Lower leg skin (tissue), 4 donors: ENCODE results near the gene MAP3K14. TPM values are rescaled to one million over a fixed set of nuclear protein-coding genes. Genes with fewer than 3 reads are reported as not detected.

Experiments
- DNase-seq, 2 donors: peaks; one replicate each; pipeline ENCODE4 v3.0.0-alpha.2; 2019; ENCODE audit warnings: low spot score in 2 of 2
- H3K4me3 ChIP-seq: fragments of 200-600 bp; sonication (generic); 2 replicates; pipeline ENCODE4 v1.5.1; 2017; ENCODE audit warnings: mild to moderate bottlenecking, low read depth; ENCODE audit not compliant: poor library complexity, severe bottlenecking
- POLR2A ChIP-seq, 2 donors: fragments of 450-650 bp; IDR thresholded peaks; one replicate each; pipeline ENCODE4 v1.6.1; 2016 to 2017; ENCODE audit warnings: antibody characterized with exemption in 2 of 2, mild to moderate bottlenecking in 1 of 2, moderate library complexity in 1 of 2
- WGBS, 2 donors: methylation state at CpG; one replicate each; pipeline ENCODE4 v1.1.5; 2018; 5-methylcytosine and 5-hydroxymethylcytosine counted together
- intact Hi-C: fragments of 100-400 bp; cut with DNase I; formaldehyde crosslinking; loops from one replicate; pipeline ENCODE4 v1.15.0; 2023; ENCODE audit warnings: low total_unique reads
- total RNA-seq, 4 donors: library from RNA; depleted of rRNA; stranded (reverse); fragments of >200 nt; gene quantifications; one replicate each; pipeline ENCODE4 v1.1.0, GENCODE V29; 2016
- TF ChIP-seq, protein P1 (sequence below), 3 donors: fragments of 450-650 bp; IDR thresholded peaks; one replicate each; pipeline ENCODE4 v1.5.1; 2016; ENCODE audit warnings: antibody characterized with exemption in 3 of 3, mild to moderate bottlenecking in 3 of 3, moderate library complexity in 2 of 3

MAP3K14 gene
- total RNA-seq, 4 donors from 2014 or later = 8.1 to 13.0 (median 11.0) TPM

- intact Hi-C loops = no loop called here
- DNase-seq = no peak
- WGBS, 2 donors = 89 to 90% methylated on average over 4 of the region's 4 CpGs
- H3K4me3 ChIP-seq = no peak overlapping the region
- TF ChIP-seq, protein P1, sequence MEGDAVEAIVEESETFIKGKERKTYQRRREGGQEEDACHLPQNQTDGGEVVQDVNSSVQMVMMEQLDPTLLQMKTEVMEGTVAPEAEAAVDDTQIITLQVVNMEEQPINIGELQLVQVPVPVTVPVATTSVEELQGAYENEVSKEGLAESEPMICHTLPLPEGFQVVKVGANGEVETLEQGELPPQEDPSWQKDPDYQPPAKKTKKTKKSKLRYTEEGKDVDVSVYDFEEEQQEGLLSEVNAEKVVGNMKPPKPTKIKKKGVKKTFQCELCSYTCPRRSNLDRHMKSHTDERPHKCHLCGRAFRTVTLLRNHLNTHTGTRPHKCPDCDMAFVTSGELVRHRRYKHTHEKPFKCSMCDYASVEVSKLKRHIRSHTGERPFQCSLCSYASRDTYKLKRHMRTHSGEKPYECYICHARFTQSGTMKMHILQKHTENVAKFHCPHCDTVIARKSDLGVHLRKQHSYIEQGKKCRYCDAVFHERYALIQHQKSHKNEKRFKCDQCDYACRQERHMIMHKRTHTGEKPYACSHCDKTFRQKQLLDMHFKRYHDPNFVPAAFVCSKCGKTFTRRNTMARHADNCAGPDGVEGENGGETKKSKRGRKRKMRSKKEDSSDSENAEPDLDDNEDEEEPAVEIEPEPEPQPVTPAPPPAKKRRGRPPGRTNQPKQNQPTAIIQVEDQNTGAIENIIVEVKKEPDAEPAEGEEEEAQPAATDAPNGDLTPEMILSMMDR (IDR thresholded peaks at IDR 0.05) = no peak
- TF ChIP-seq POLR2A (IDR thresholded peaks at IDR 0.05) = no peak
Measured at GRCh38 chr17:45301674-45302073, 15.1 kb downstream of the MAP3K14 start.

- intact Hi-C loops = no loop called here
- no peak overlapping the region for H3K4me3 ChIP-seq
- TF ChIP-seq, protein P1 (IDR thresholded peaks at IDR 0.05) = no peak
- TF ChIP-seq POLR2A (IDR thresholded peaks at IDR 0.05) = no peak
- DNase-seq = no peak
- 91 to 93% methylated on average over 7 of the region's 7 CpGs for WGBS, 2 donors
Measured at GRCh38 chr17:45300060-45300751, 16.6 kb downstream of the MAP3K14 start.

DNA sequence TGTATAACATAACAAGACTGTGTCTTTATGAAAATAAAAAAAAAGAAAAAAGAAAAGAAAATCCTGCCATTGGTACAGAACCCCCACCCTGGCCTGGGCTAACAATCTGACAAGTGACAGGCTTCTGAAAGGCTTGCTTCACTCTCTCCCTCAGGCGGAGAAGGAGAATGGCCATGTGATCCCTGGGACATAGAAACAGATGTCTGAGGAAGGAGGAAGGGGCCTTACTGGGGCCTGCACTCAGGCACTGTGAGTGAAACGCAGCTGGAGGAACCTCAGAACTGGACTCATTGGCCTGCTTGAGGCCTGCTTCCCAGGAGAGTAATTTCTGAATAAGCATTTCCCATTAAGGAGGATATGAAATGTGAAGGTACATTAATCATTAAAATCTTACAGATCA lies 17.5 kb downstream of the MAP3K14 start:
- H3K4me3 ChIP-seq = no peak overlapping the region
- intact Hi-C loops = no loop called here
- WGBS, 2 donors = 50 to 51% methylated on average over 2 of the region's 2 CpGs
- TF ChIP-seq POLR2A (IDR thresholded peaks at IDR 0.05) = no peak
- TF ChIP-seq, protein P1 (IDR thresholded peaks at IDR 0.05) = no peak
- DNase-seq = no peak

DNA sequence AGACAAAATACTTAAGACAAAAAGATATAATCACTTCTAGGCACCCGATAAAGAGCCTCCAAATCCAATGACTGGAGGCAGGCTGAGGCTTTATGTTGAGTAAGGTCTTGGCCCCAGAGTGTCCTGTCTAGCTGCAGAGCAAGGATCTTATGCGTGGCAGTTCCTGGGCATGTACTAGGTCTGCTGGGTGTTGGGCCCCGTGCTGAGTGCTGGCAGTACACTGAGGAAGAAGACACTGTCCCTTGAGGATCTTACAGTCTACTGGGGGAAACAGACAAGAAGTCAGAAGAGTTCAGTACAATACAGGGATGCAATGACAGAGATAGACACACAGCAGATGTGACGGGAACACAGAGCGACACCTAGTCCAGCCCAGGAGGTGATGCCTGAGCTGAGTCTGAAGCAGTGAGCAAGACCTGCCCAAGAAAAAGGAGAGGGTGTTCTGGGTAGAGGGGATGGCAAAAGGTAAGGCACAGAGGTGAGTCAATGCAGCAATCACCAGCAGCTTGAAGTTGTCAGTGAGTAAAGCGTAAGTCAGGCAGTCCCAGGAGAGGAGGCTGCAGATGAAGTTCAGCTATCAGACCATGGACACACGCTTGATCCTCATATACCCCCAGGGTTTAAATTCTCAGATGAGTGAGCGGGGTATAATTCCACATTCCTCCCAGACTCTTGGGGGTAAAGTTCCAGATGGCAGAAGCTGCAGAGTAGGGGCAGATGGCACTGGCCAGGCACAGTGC lies 18.1 kb downstream of the MAP3K14 start:
- no peak overlapping the region for H3K4me3 ChIP-seq
- no peak for DNase-seq
- TF ChIP-seq, protein P1 (IDR thresholded peaks at IDR 0.05) = no peak
- no peak for TF ChIP-seq POLR2A (IDR thresholded peaks at IDR 0.05)
- WGBS, 2 donors = 62 to 66% methylated on average over 8 of the region's 8 CpGs
- intact Hi-C loops = no loop called here

DNA sequence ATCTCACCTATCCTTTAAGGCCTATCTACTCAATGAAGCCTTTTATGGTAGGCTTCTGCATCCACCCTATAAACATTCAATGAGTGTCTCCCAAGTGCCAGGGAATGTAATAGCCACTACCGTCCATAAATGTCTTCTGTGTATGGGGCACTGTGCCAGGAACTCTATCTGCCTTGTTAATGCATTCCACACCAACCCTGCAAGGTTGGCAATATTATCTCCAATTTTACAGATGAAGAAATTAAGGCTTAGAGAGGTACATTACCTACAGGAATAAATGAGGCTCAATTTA lies 20.0 kb downstream of the MAP3K14 start:
- TF ChIP-seq, protein P1 (IDR thresholded peaks at IDR 0.05) = no peak
- no peak for TF ChIP-seq POLR2A (IDR thresholded peaks at IDR 0.05)
- DNase-seq = no peak
- intact Hi-C loops = no loop called here
- H3K4me3 ChIP-seq = no peak overlapping the region
- WGBS, 2 donors = 4 to 17% methylated on average over 1 of the region's 1 CpG
